Iris pigment epithelial cell (primary cell): ENCODE results near the gene RBSN.

Experiments used
- DNase-seq: peaks from one replicate; pipeline ENCODE4 v3.0.0-alpha.2; 2011; ENCODE audit warnings: low read depth

Gene RBSN

GRCh38 chr3:15099364-15100098 is 583 bp upstream of the RBSN start:
- DNase-seq: no peak

GRCh38 chr3:15097891-15098290 is 1.1 kb downstream of the RBSN start:
- peak; percentile 14 for DNase-seq

GRCh38 chr3:15096046-15096445 is 2.9 kb downstream of the RBSN start:
- no peak for DNase-seq

- DNase-seq: no peak
Observed at GRCh38 chr3:15094187-15094875, 4.6 kb downstream of the RBSN start.

GRCh38 chr3:15092686-15093085 is 6.3 kb downstream of the RBSN start:
- DNase-seq: peak; percentile 39

- DNase-seq: no peak
Observed at GRCh38 chr3:15091575-15091974, 7.4 kb downstream of the RBSN start.

- DNase-seq: no peak
Observed at GRCh38 chr3:15089201-15089600, 9.7 kb downstream of the RBSN start.

- DNase-seq: no peak
Observed at GRCh38 chr3:15086699-15087098, 12.2 kb downstream of the RBSN start.

GRCh38 chr3:15086263-15086662 is 12.7 kb downstream of the RBSN start:
- DNase-seq: no peak

GRCh38 chr3:15083252-15083651 is 15.7 kb downstream of the RBSN start:
- no peak for DNase-seq

GRCh38 chr3:15081960-15082664 is 16.8 kb downstream of the RBSN start:
- peak; percentile 76 for DNase-seq

- no peak for DNase-seq
Observed at GRCh38 chr3:15079091-15079490, 19.9 kb downstream of the RBSN start.

GRCh38 chr3:15074500-15074899 is 24.4 kb downstream of the RBSN start:
- no peak for DNase-seq

GRCh38 chr3:15071699-15072098 is 27.2 kb downstream of the RBSN start:
- DNase-seq: no peak

GRCh38 chr3:15069441-15069840 is 29.5 kb downstream of the RBSN start:
- no peak for DNase-seq

- DNase-seq: no peak
Observed at GRCh38 chr3:15066467-15066866, 32.5 kb downstream of the RBSN start.

GRCh38 chr3:15065550-15066007 is 33.4 kb downstream of the RBSN start:
- no peak for DNase-seq

GRCh38 chr3:15064835-15065549 is 34.0 kb downstream of the RBSN start, which contains the start of gene MRPS25:
Gene MRPS25 (minus strand): TSS chr3:15065315. CDS start chr3:15065194, 121 bp downstream.
- peak; percentile 96 for DNase-seq

- peak; percentile 47 for DNase-seq
Observed at GRCh38 chr3:15064299-15064834, 34.6 kb downstream of the RBSN start.

GRCh38 chr3:15063656-15064286 is 35.2 kb downstream of the RBSN start:
- no peak for DNase-seq

GRCh38 chr3:15063238-15063637 is 35.7 kb downstream of the RBSN start:
- DNase-seq: no peak
